B cell (primary cell): ENCODE results near the gene TENT5C. TPM values are rescaled to one million over a fixed set of nuclear protein-coding genes. Genes with fewer than 3 reads are reported as not detected.

Experiments used
- ATAC-seq: fragments of 200-7000 bp; cut with Tn5 transposase; one replicate; pipeline ENCODE4 v1.10.0; 2021; ENCODE audit warnings: low read depth, mild to moderate bottlenecking, moderate number of reproducible peaks, moderate library complexity
- CTCF ChIA-PET: fragments of 350-600 bp; sonication (Branson Sonifier 250); formaldehyde crosslinking; loops from one replicate; lab custom pipeline; 2021; ENCODE audit warnings: antibody characterized with exemption, inconsistent platforms; lab: Charles Lee
- POLR2A ChIA-PET: fragments of 350-600 bp; sonication (Branson Sonifier 250); formaldehyde crosslinking; loops from one replicate; lab custom pipeline; 2021; ENCODE audit warnings: antibody characterized with exemption; lab: Charles Lee
- DNase-seq: peaks from one replicate; pipeline ENCODE4 v3.0.0; 2013
- H2AFZ ChIP-seq: 2 replicates; pipeline ENCODE4 v1.6.1; 2012; ENCODE audit warnings: mild to moderate bottlenecking, low read depth, low read length; ENCODE audit not compliant: insufficient read depth, poor library complexity, severe bottlenecking
- H3K27ac ChIP-seq, 2 donors: 1 replicate in 1 of 2; 2 replicates in 1 of 2; pipeline ENCODE4 v1.5.1; 2012 to 2013; ENCODE audit warnings: low read length in 2 of 2, mild to moderate bottlenecking in 2 of 2, moderate library complexity in 1 of 2
- H3K27me3 ChIP-seq, 4 experiments: fragments of 200-600 bp in 1 of 4; sonication (generic) in 1 of 4; replicated peaks in 1 of 4; 1 replicate in 2 of 4; 2 replicates in 2 of 4; pipeline versions ENCODE4 v1.6.1 to v1.7.0; 2013 to 2016; ENCODE audit warnings: low read length in 3 of 4, mild to moderate bottlenecking in 2 of 4, mixed read lengths in 1 of 4, moderate library complexity in 1 of 4; ENCODE audit not compliant: insufficient read depth in 4 of 4, control insufficient read depth in 3 of 4; ENCODE audit errors: control extremely low read depth in 1 of 4
- H3K36me3 ChIP-seq, 2 experiments: replicated peaks in 1 of 2; 1 replicate in 1 of 2; 2 replicates in 1 of 2; pipeline versions ENCODE4 v1.6.1 to v1.7.1; 2013; ENCODE audit warnings: low read length in 1 of 2; ENCODE audit not compliant: insufficient read depth in 2 of 2, control insufficient read depth in 1 of 2; ENCODE audit errors: control extremely low read depth in 1 of 2, extremely low read depth in 1 of 2
- H3K4me1 ChIP-seq, 2 donors: fragments of 200-600 bp in 1 of 2; sonication (generic) in 1 of 2; 1 replicate in 1 of 2; 2 replicates in 1 of 2; pipeline versions ENCODE4 v1.5.1 to v1.6.1; 2013 to 2017; ENCODE audit warnings: low read length in 2 of 2; ENCODE audit not compliant: control insufficient read depth in 2 of 2, insufficient read depth in 2 of 2
- H3K4me2 ChIP-seq: replicated peaks from 2 replicates; pipeline ENCODE3; 2012; ENCODE audit warnings: mild to moderate bottlenecking, low read depth, low read length; ENCODE audit not compliant: poor library complexity, severe bottlenecking
- H3K4me3 ChIP-seq, 5 experiments: fragments of 200-600 bp in 1 of 5; sonication (generic) in 1 of 5; 1 replicate in 3 of 5; 2 replicates in 2 of 5; pipeline versions ENCODE4 v1.5.1 to v1.7.0; 2011 to 2016; ENCODE audit warnings: low read length in 4 of 5, mild to moderate bottlenecking in 4 of 5, low read depth in 2 of 5, control low read depth in 1 of 5, moderate library complexity in 1 of 5; ENCODE audit not compliant: insufficient read depth in 1 of 5; ENCODE audit errors: control extremely low read depth in 1 of 5, extremely low read depth in 1 of 5
- H3K79me2 ChIP-seq: fragments of 200-600 bp; sonication (generic); one replicate; pipeline ENCODE4 v1.6.0; 2016; ENCODE audit warnings: low read length; ENCODE audit not compliant: control insufficient read depth, insufficient read depth
- H3K9ac ChIP-seq: fragments of 200-600 bp; sonication (generic); 2 replicates; pipeline ENCODE4 v1.6.1; 2017; ENCODE audit warnings: mild to moderate bottlenecking, low read length, moderate library complexity
- H3K9me3 ChIP-seq, 3 donors: one replicate each; pipeline versions ENCODE4 v1.6.1 to v1.7.1; 2013; ENCODE audit warnings: low read length in 2 of 3; ENCODE audit not compliant: control insufficient read depth in 2 of 3, insufficient read depth in 1 of 3; ENCODE audit errors: control extremely low read depth in 1 of 3
- H4K20me1 ChIP-seq: 2 replicates; pipeline ENCODE4 v1.6.0; 2012; ENCODE audit warnings: mild to moderate bottlenecking, low read length; ENCODE audit not compliant: insufficient read depth, control insufficient read depth, poor library complexity, severe bottlenecking
- H3K27ac Mint-ChIP-seq: one replicate; pipeline ENCODE4 v1.8.0; 2021; ENCODE audit warnings: mixed read lengths
- H3K27me3 Mint-ChIP-seq: one replicate; pipeline ENCODE4 v1.8.0; 2021; ENCODE audit warnings: mixed read lengths
- H3K4me1 Mint-ChIP-seq: one replicate; pipeline ENCODE4 v1.8.0; 2021; ENCODE audit warnings: mixed read lengths
- H3K4me3 Mint-ChIP-seq: one replicate; pipeline ENCODE4 v1.8.0; 2021; ENCODE audit warnings: mixed read lengths
- H3K9me3 Mint-ChIP-seq: one replicate; pipeline ENCODE4 v1.8.0; 2022; ENCODE audit warnings: mixed read lengths; ENCODE audit not compliant: insufficient read depth
- CTCF ChIP-seq: fragments of 200-600 bp; IDR thresholded peaks from one replicate; pipeline ENCODE4 v1.8.0; 2022; ENCODE audit warnings: antibody characterized with exemption, mild to moderate bottlenecking
- EZH2 ChIP-seq: IDR thresholded peaks from 2 replicates; pipeline ENCODE4 v1.6.1; 2012; ENCODE audit warnings: borderline replicate concordance, low read depth, mild to moderate bottlenecking, moderate library complexity, low read length; ENCODE audit not compliant: insufficient read depth, poor library complexity, severe bottlenecking
- WGBS: methylation state at CpG from one replicate; pipeline ENCODE4 v1.1.5; 2013; ENCODE audit warnings: missing lambda C conversion rate; ENCODE audit not compliant: insufficient coverage; 5-methylcytosine and 5-hydroxymethylcytosine counted together
- intact Hi-C: fragments of 100-400 bp; cut with micrococcal nuclease; formaldehyde crosslinking; loops from one replicate; pipeline ENCODE4 v1.10.0; 2022
- polyA plus RNA-seq: library from polyadenylated mRNA; depleted of rRNA; stranded (reverse); fragments of >200 nt; gene quantifications from 2 replicates; pipeline ENCODE4 v1.2.3, GENCODE V29; 2012
- total RNA-seq, 2 donors: library from RNA; stranded (reverse); fragments of 120-200 nt in 1 of 2; gene quantifications; 1 replicate in 1 of 2; 2 replicates in 1 of 2; pipeline versions ENCODE4 v1.2.3 to v1.2.4, GENCODE V29; 2013 to 2022

TENT5C gene
- total and polyA plus RNA-seq, 2 donors (not counting 1 experiment from before 2014, with no cell fraction given), result 65.4 to 112 TPM

DNA sequence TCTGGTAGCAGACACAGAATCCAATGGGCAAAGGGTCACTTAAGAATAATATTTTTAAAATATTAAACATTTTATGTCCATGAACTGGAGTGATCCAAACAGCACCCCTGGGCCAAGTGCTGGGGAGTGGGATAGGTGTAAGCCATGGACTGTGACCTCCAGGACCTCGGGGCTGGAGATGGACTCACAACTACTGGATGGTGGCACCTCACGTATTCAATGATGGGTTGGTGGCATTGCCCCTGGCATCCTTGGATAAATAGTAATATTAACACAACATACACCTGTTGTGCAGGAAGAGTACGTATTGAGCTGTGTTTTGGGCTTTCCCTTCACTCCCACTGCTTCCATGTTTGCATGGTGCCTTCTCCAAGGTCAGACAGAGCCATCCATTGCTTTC is 39.3 kb upstream of the TENT5C start:
- Mint-ChIP-seq H3K27me3 (peaks cover 4% of the 10 kb centered on the region), H3K4me1 (peaks cover 13% of the 10 kb centered on the region), H3K4me3 (no peak overlapping the region), H3K9me3 (no peaks in the 10 kb centered on the region), H3K27ac (no peak overlapping the region)
- no CpG with 5 or more reads among the region's 3 CpGs for WGBS
- peaks cover 3 to 6% of the 10 kb centered on the region in 2 donors for H3K4me1 ChIP-seq
- no peak overlapping the region for H3K9ac ChIP-seq
- TF ChIP-seq CTCF (no peak), EZH2 (no peak)
- no peak overlapping the region for H3K4me2 ChIP-seq
- CTCF ChIA-PET, result no interaction called here
- no peaks in the 10 kb centered on the region for H3K36me3 ChIP-seq
- H4K20me1 ChIP-seq, result no peaks in the 10 kb centered on the region
- no peak overlapping the region for H2AFZ ChIP-seq
- no peak for DNase-seq
- POLR2A ChIA-PET, result no interaction called here
- intact Hi-C loops, result no loop called here
- H3K9me3 ChIP-seq, result peaks cover 0 to 3% (median 0%) of the 10 kb centered on the region in 3 donors
- no peak overlapping the region for H3K27ac ChIP-seq
- no peaks in the 10 kb centered on the region for H3K79me2 ChIP-seq
- H3K27me3 ChIP-seq, result no peaks in the 10 kb centered on the region
- ATAC-seq, result no peak
- no peak overlapping the region for H3K4me3 ChIP-seq

- H3K27me3 Mint-ChIP-seq, result peaks cover 4% of the 10 kb centered on the region
- H3K27ac Mint-ChIP-seq, result no peak overlapping the region
- no peaks in the 10 kb centered on the region for H3K9me3 Mint-ChIP-seq
- Histone ChIP-seq H3K9ac (no peak overlapping the region), H3K4me2 (no peak overlapping the region), H2AFZ (no peak overlapping the region), H3K36me3 (no peaks in the 10 kb centered on the region), H3K27ac (no peak overlapping the region), H4K20me1 (no peaks in the 10 kb centered on the region), H3K4me3 (no peak overlapping the region), H3K9me3 (peaks cover 0 to 3% (median 0%) of the 10 kb centered on the region in 3 donors), H3K4me1 (peaks cover 8 to 14% of the 10 kb centered on the region in 2 donors), H3K79me2 (no peaks in the 10 kb centered on the region), H3K27me3 (no peaks in the 10 kb centered on the region)
- ChIA-PET CTCF (no interaction called here), POLR2A (no interaction called here)
- no peak for TF ChIP-seq CTCF
- TF ChIP-seq EZH2, result no peak
- 95% methylated on average over 9 of the region's 10 CpGs for WGBS
- ATAC-seq (no peak), DNase-seq (no peak)
- intact Hi-C loops, result no loop called here
- H3K4me1 Mint-ChIP-seq, result peaks cover 21% of the 10 kb centered on the region
- H3K4me3 Mint-ChIP-seq, result no peak overlapping the region
These were observed 38.4 kb upstream of the TENT5C start for GRCh38 chr1:117567435-117567834.
